Occipital lobe (tissue), 2 donors: ENCODE results near the gene CPA1. TPM values are rescaled to one million over a fixed set of nuclear protein-coding genes. Genes with fewer than 3 reads are reported as not detected.

Experiments
- DNase-seq: peaks from one replicate; lab custom pipeline; 2025; lab: John Stamatoyannopoulos, UW
- total RNA-seq: library from RNA; depleted of rRNA; stranded (reverse); fragments of >200 nt; gene quantifications from one replicate; pipeline ENCODE4 v1.2.3, GENCODE V29; 2014

The CPA1 gene
- total RNA-seq, 1 donor from 2014 or later: not detected

- no peak for DNase-seq
These were observed 24.0 kb upstream of the CPA1 start for GRCh38 chr7:130356121-130356875.

DNA sequence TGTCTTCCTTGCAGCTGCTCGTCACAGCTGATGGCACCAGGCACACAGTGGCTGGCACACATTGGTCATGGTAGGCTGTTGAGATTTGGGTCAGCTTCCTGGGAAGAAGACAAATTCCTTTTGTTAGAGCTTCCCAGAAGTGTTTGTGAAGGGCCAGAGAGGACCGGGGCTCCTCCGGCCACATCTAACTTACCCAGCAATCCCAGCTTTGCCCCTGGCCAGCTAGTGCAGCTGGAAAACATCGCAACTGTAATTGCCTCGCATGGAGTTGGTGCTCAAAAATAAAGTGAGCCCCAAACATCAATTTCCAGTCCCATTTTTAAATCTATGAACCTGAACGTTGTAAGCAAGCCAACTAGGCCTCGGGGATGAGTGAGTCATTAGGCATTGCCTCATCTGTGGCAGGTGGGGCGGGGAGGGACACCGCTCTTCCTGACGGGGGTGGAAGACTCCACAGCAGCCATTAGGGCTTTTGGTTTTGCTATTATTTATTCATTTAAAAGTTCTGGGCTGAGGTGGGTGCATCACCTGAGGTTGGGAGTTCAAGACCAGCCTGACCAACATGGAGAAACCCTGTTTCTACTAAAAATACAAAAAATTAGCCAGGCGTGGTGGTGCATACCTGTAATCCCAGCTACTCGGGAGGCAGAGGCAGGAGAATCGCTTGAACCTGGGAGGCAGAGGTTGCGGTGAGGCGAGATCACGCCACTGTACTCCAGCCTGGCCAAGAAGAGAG, 23.2 kb upstream of the CPA1 start:
- DNase-seq: no peak

GRCh38 chr7:130358471-130358870, 21.8 kb upstream of the CPA1 start:
- no peak for DNase-seq

- DNase-seq: no peak
These were observed 20.9 kb upstream of the CPA1 start for GRCh38 chr7:130359276-130359857.

DNA sequence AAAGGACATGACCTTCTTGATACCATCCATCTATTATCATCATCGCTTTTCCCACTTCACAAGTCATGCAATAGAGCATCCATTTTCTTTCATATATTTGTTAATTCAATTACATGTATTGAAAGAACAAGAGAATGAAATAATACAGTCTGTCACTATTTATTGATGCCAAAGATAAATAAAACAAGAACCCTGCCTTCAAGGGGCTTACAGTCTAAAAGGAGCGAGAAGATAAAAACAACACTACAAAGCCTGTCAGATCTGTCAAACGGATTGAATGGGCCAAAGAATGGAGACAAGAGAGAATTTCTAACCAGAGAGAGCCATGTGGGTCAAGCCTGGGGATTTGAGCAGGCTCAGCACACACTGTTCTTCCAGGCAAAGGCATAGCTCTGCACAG, 19.8 kb upstream of the CPA1 start:
- no peak for DNase-seq

- no peak for DNase-seq
These were observed 18.6 kb upstream of the CPA1 start for GRCh38 chr7:130361681-130362080.

DNA sequence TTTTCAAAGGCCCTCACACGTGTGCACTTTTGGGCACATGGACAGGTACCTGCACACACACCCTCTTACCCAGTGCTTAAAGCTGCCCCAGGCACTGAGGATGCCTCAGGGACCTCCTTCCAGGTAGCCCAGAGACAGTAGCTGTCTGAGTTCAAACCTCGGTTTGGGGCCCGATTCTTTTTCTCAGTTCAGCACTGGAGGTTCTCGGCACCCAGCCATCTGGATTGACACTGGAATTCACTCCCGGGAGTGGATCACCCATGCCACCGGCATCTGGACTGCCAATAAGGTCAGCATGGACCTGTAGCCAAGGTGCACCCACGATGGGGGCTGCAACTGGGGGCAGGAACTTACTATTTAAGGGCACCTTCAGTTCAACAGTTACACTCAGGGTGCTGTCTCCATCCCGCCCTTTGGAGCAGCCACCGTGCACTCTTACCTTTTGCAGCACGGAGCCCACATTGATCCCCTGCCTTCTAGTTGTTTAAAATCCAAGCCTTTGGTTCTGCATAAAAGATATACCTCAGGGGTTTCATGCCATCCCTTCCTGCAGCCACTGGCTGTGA, 18.0 kb upstream of the CPA1 start:
- no peak for DNase-seq

- no peak for DNase-seq
These were observed 17.1 kb upstream of the CPA1 start for GRCh38 chr7:130363026-130363847.

DNA sequence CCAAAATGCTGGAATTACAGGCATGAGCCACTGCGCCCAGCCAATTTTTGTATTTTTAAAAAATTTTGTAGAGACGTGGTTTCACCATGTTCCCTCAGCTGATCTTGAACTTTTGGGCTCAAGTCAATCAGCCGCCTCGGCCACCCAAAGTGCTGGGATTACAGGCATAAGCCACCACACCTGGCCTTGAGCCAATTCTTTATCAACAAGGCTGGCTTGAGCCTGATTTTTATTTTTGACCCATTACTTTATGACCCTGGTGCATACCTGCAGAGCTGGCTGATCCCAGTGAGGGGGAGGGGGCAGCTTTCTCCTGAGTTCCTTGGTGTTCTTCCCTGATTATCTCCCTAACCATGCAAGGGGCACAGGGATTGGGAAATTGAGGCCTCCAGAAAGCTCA, 15.8 kb upstream of the CPA1 start:
- DNase-seq: no peak

DNA sequence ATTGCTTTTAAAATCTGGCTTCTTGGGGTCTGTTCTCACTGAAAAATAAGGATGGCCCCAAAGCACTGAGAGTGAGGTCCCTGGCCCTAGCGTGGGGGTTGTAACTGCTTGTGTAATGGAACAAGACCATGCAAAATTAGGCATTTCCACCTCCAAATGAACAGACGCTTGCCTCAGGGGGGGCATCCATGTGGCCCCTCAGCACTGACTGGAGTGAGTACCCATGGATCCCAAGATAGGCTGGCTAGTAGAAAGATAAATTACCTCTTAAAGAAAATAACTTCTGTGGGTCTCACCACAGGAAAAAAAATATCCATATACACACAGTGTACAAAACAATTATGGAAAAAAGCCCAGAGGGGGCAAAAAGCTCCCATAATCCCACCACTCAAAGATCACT, 15.2 kb upstream of the CPA1 start:
- DNase-seq: no peak

- DNase-seq: no peak
These were observed 14.5 kb upstream of the CPA1 start for GRCh38 chr7:130365511-130366441.

DNA sequence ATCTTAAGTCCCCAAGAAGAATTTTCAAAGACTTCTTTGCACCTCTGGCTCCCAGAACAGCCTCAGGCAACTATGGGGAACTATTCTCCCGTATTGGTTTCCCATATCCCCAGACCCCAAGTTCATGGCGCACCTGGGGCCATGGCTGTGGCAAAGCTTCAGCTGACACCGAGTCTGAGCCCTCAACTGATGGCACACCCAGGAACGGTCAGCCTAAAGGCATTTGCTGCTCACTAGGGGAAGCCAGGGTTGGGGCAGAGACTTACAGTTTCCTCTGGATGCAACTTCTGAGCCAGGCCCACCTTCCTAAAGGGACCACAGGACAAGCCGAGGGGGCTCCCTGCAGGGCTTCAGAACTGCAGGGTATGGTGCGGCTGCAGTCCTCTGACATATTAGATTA, 13.7 kb upstream of the CPA1 start:
- DNase-seq: no peak

GRCh38 chr7:130367088-130367755, 13.1 kb upstream of the CPA1 start:
- DNase-seq: no peak

DNA sequence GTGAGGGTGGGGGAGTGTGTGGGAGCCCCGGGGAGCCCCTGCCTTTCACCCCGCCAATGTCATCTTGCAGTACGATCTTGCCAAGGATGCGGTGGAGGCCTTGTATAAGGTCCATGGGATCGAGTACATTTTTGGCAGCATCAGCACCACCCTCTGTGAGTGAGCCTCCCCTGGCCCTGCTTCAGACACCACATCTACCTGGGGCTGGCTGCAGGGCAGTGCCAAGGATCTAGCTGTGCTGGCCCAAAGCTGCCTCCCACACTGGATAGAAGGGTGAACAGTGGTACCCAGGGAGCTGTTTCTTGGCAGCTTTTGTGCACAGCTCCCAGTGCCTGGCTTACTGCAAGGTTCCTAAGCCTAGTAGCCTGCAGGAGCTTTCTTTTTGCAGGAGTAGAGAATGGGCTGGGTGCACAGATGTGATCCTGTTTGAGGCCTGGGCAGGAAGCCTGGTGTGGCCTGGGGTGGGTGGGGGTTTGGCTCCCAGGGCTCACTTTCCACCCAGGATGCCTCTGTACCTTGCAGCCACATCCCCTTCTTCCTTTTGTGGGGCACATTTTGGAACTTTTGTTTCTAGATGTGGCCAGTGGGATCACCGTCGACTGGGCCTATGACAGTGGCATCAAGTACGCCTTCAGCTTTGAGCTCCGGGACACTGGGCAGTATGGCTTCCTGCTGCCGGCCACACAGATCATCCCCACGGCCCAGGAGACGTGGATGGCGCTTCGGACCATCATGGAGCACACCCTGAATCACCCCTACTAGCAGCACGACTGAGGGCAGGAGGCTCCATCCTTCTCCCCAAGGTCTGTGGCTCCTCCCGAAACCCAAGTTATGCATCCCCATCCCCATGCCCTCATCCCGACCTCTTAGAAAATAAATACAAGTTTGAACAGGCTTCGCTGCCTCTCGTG, 12.2 kb upstream of the CPA1 start:
- DNase-seq: no peak

GRCh38 chr7:130369110-130369711, 11.1 kb upstream of the CPA1 start:
- DNase-seq: no peak

DNA sequence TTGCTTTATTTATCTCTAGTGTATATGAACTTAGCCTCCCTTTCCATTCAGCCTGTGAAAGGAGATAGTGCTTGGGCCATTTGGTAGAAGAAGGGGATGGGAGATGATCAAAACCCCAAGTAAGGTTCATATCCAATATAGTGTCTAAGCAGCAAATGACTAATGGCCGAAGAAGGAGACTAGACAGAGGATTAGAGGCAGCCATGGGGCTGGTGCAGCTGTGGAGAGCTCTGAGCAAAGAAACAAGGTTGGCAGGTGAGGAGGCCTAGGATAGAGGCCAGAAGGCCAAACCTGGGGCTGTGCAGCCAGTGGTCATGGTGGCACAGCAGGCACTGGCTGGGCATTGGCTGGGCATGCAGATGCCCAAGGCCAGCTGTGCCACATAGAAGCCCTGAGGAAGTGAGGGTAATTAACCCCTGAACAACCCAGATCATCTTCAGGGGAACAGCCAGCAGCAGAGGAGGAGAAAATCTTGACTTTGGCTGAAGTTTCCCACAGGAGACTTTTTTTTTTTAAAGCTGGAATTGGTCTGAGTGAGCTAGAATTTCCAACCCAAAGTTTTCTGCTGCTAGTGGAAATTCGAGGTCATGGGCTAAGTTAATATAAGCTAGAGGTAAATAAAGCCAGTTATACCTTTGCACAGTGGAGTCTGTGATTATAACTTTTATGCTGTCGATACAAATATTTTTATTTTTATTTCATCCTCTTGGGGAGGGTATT, 10.3 kb upstream of the CPA1 start:
- DNase-seq: no peak

DNA sequence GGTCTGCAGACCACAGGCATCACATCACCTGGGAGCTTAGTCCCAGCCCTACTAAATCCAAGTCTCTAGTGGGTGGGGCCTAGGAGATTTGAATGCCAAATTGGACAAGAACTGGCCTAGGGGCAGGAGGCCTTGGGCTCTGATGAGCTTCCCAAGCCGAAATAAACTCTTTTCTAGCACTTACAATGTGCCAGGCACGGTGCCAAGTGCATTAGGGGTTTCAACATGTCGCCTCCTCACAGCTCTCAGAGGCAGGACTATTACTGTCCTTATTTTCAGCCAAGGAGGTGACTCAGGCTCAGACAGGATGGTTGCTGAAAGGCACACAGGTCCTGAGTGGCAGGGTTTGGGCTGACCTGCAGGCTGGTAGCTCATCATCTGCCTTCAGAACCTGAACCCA, 9.2 kb upstream of the CPA1 start:
- DNase-seq: no peak
